GM23248 (cell line): ENCODE measurements around the gene POMC.

Experiments
- EZH2 ChIP-seq: fragments of 200-600 bp; sonication (generic); IDR thresholded peaks from 2 replicates; pipeline ENCODE4 v1.6.1; 2018; ENCODE audit warnings: antibody characterized with exemption, mild to moderate bottlenecking; ENCODE audit not compliant: insufficient read depth, poor library complexity, severe bottlenecking
- EZH2phosphoT487 ChIP-seq: fragments of 200-600 bp; sonication (generic); IDR thresholded peaks from 2 replicates; pipeline ENCODE4 v1.6.1; 2018; ENCODE audit warnings: antibody characterized with exemption, moderate library complexity, mild to moderate bottlenecking, low read depth; ENCODE audit not compliant: insufficient read depth

- TF ChIP-seq EZH2 (no peak), EZH2phosphoT487 (no peak)
Measured at GRCh38 chr2:25164561-25164960, 3.8 kb downstream of the POMC start.
